Body of pancreas (tissue), 4 donors: ENCODE results near the gene LRIG1. TPM values are rescaled to one million over a fixed set of nuclear protein-coding genes. Genes with fewer than 3 reads are reported as not detected.
A peak's percentile ranks its signal among the peaks of the same experiment; 100 is the strongest.

Experiments used
- ATAC-seq: fragments of 150-250 bp; one replicate; pipeline ENCODE4 v1.9.1; 2016
- DNase-seq, 4 donors: peaks; one replicate each; pipeline ENCODE4 v3.0.0-alpha.2; 2019
- H3K27ac ChIP-seq, 4 donors: fragments of 200-600 bp; sonication (generic); 1 replicate in 3 of 4; 2 replicates in 1 of 4; pipeline versions ENCODE4 v1.5.1 to v1.6.1; 2016 to 2019; ENCODE audit warnings: mild to moderate bottlenecking in 1 of 4, mixed read lengths in 1 of 4, moderate library complexity in 1 of 4
- H3K27me3 ChIP-seq, 2 donors: fragments of 200-600 bp; sonication (generic); one replicate each; pipeline ENCODE4 v1.6.0; 2016; ENCODE audit warnings: mild to moderate bottlenecking in 1 of 2
- H3K36me3 ChIP-seq, 2 donors: fragments of 200-600 bp; sonication (generic); replicated peaks in 1 of 2; 2 replicates each; pipeline ENCODE4 v1.5.1; 2016; ENCODE audit warnings: low read depth in 2 of 2; ENCODE audit not compliant: insufficient read depth in 1 of 2
- H3K4me1 ChIP-seq: fragments of 200-600 bp; sonication (generic); one replicate; pipeline ENCODE4 v1.6.0; 2016
- H3K4me3 ChIP-seq, 2 donors: fragments of 200-600 bp; sonication (generic); 1 replicate in 1 of 2; 2 replicates in 1 of 2; pipeline ENCODE4 v1.5.1; 2016 to 2019
- H3K9me3 ChIP-seq, 3 donors: fragments of 200-600 bp; sonication (generic); 1 replicate in 2 of 3; 2 replicates in 1 of 3; pipeline ENCODE4 v1.5.1; 2016
- POLR2A ChIP-seq, 3 donors: fragments of 450-650 bp; IDR thresholded peaks; one replicate each; pipeline ENCODE4 v1.6.1; 2016; ENCODE audit warnings: antibody characterized with exemption in 3 of 3, mild to moderate bottlenecking in 2 of 3
- WGBS, 2 donors: methylation state at CpG; one replicate each; pipeline ENCODE4 v1.1.5; 2017; 5-methylcytosine and 5-hydroxymethylcytosine counted together
- intact Hi-C: fragments of 100-400 bp; cut with DNase I; formaldehyde crosslinking; loops from one replicate; pipeline ENCODE4 v1.15.1; 2023
- total RNA-seq, 2 donors: library from RNA; depleted of rRNA; stranded (reverse); fragments of >200 nt; gene quantifications; one replicate each; pipeline ENCODE4 v1.1.0, GENCODE V29; 2016
- TF ChIP-seq, protein P1 (sequence below), 7 experiments: fragments of 450-650 bp in 4 of 7; fragments of 200-600 bp in 3 of 7; sonication (generic) in 3 of 7; IDR thresholded peaks; one replicate each; pipeline ENCODE4 v1.5.1; 2016 to 2019; ENCODE audit warnings: antibody characterized with exemption in 7 of 7

The LRIG1 gene
- total RNA-seq, 2 donors from 2014 or later, result 111 to 114 TPM

- Histone ChIP-seq H3K4me3 (no peak overlapping the region), H3K9me3 (no peaks in the 10 kb centered on the region), H3K27ac (peak overlapping the region; percentile 27 to 64 (median 58)), H3K4me1 (peaks cover 52% of the 10 kb centered on the region), H3K27me3 (no peaks in the 10 kb centered on the region), H3K36me3 (peaks cover 0 to 27% of the 10 kb centered on the region in 2 donors)
- DNase-seq, result peak; percentile 47 to 73 (median 70)
- intact Hi-C loops, result no loop called here
- peak; percentile 49 for ATAC-seq
- 55 to 59% methylated on average over 9 of the region's 9 CpGs for WGBS, 2 donors
- no peak for TF ChIP-seq POLR2A (IDR thresholded peaks at IDR 0.05)
Measured at GRCh38 chr3:66398228-66399025, 102.4 kb downstream of the LRIG1 start.

DNA sequence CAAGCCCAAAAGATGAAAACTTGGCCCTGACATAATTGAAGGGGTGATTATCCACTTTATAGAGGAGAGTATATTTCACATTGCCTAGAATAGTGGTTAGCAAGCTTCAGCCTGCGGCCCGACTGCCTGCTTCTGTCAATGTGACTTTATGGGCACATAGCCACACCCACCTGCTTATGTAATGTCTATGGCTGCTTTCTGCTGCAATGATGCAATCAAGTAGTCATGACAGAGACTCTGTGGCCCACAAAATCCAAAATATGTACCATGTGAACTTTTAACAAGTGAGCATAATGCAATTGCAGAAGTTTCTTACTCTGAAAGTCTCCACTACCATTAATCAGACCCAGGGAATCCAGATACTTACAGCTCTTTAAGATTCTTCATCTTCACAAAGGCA, 103.1 kb downstream of the LRIG1 start:
- H3K9me3 ChIP-seq, result no peaks in the 10 kb centered on the region
- intact Hi-C loops, result no loop called here
- H3K27me3 ChIP-seq, result no peaks in the 10 kb centered on the region
- peaks cover 52% of the 10 kb centered on the region for H3K4me1 ChIP-seq
- H3K36me3 ChIP-seq, result peaks cover 0 to 27% of the 10 kb centered on the region in 2 donors
- DNase-seq, result peak in 3 of 4 donors; percentile 43 to 56 (median 55)
- TF ChIP-seq POLR2A (IDR thresholded peaks at IDR 0.05), result no peak
- TF ChIP-seq, protein P1, sequence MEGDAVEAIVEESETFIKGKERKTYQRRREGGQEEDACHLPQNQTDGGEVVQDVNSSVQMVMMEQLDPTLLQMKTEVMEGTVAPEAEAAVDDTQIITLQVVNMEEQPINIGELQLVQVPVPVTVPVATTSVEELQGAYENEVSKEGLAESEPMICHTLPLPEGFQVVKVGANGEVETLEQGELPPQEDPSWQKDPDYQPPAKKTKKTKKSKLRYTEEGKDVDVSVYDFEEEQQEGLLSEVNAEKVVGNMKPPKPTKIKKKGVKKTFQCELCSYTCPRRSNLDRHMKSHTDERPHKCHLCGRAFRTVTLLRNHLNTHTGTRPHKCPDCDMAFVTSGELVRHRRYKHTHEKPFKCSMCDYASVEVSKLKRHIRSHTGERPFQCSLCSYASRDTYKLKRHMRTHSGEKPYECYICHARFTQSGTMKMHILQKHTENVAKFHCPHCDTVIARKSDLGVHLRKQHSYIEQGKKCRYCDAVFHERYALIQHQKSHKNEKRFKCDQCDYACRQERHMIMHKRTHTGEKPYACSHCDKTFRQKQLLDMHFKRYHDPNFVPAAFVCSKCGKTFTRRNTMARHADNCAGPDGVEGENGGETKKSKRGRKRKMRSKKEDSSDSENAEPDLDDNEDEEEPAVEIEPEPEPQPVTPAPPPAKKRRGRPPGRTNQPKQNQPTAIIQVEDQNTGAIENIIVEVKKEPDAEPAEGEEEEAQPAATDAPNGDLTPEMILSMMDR (IDR thresholded peaks at IDR 0.05), result no peak
- H3K27ac ChIP-seq, result peak overlapping the region in 3 of 4 donors; percentile 8 to 64 (median 62)
- H3K4me3 ChIP-seq, result no peak overlapping the region
- WGBS, 2 donors, result 28 to 78% methylated on average over 2 of the region's 2 CpGs
- ATAC-seq, result no peak

- WGBS, 2 donors, result 93 to 94% methylated on average over 9 of the region's 9 CpGs
- Histone ChIP-seq H3K9me3 (no peaks in the 10 kb centered on the region), H3K4me3 (no peak overlapping the region), H3K27ac (no peak overlapping the region), H3K27me3 (no peaks in the 10 kb centered on the region), H3K4me1 (peaks cover 47% of the 10 kb centered on the region), H3K36me3 (peaks cover 0 to 29% of the 10 kb centered on the region in 2 donors)
- ATAC-seq (no peak), DNase-seq (peak in 1 of 4 donors; percentile 8)
- intact Hi-C loops, result no loop called here
- TF ChIP-seq, protein P1 (IDR thresholded peaks at IDR 0.05), result no peak
- TF ChIP-seq POLR2A (IDR thresholded peaks at IDR 0.05), result no peak
Measured at GRCh38 chr3:66396888-66397287, 103.9 kb downstream of the LRIG1 start.

- Histone ChIP-seq H3K9me3 (no peaks in the 10 kb centered on the region), H3K36me3 (peaks cover 0 to 29% of the 10 kb centered on the region in 2 donors), H3K27ac (no peak overlapping the region), H3K27me3 (no peaks in the 10 kb centered on the region), H3K4me1 (peaks cover 41% of the 10 kb centered on the region), H3K4me3 (no peak overlapping the region)
- 80 to 87% methylated on average over 11 to 13 of the region's 13 CpGs for WGBS, 2 donors
- DNase-seq, result peak in 1 of 4 donors; percentile 8
- ATAC-seq, result no peak
- TF ChIP-seq POLR2A (IDR thresholded peaks at IDR 0.05), result no peak
- intact Hi-C loops, result no loop called here
Measured at GRCh38 chr3:66396161-66396760, 104.6 kb downstream of the LRIG1 start.

GRCh38 chr3:66395635-66396034, 105.2 kb downstream of the LRIG1 start:
- Histone ChIP-seq H3K4me3 (no peak overlapping the region), H3K36me3 (peaks cover 0 to 29% of the 10 kb centered on the region in 2 donors), H3K4me1 (peaks cover 35% of the 10 kb centered on the region), H3K27ac (peak overlapping the region in 1 of 4 donors; percentile 20), H3K27me3 (no peaks in the 10 kb centered on the region), H3K9me3 (no peaks in the 10 kb centered on the region)
- ATAC-seq (no peak), DNase-seq (peak in 1 of 4 donors; percentile 7)
- TF ChIP-seq POLR2A (IDR thresholded peaks at IDR 0.05), result no peak
- TF ChIP-seq, protein P1 (IDR thresholded peaks at IDR 0.05), result no peak
- 82 to 83% methylated on average over 7 to 10 of the region's 10 CpGs for WGBS, 2 donors
- intact Hi-C loops, result no loop called here
